ENCODE results near the gene XCL2.

Gene XCL2

DNA sequence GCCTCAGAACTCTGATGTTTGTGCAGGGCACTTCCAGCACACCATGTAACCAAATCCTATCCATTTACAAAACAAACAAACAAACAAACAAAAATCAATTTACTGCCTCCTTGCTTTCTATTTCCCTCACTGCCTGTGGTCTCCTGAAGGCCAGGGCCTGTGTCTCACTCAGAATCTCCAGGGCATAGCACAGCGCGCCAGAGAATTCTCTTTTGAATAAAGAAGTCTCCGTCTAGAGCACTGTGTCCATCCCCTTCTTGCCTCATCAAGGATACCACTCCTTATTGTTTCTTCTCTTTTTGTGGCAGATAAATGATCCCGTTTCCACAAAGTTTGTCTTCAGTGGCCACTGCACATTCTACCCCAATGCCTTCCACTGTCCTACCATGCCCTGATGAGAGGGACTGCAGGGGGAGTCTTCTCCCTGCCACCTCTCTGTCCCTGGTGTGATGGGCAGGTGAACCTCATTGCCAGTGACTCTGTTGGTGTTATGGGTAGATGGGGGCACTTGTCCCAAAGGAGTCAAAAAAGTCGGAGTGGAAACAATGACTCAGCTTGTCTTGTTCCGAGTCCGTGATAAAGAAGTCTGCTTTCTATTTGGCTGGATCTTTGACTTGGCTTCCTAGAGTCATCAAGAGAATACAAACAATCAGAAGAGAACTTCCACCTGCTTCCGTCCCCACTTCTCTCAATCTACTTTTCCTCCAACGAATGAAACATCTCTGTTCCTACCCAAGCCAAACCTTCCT is 30.0 kb downstream of the XCL2 start:
- TF ChIP-seq, protein P1, sequence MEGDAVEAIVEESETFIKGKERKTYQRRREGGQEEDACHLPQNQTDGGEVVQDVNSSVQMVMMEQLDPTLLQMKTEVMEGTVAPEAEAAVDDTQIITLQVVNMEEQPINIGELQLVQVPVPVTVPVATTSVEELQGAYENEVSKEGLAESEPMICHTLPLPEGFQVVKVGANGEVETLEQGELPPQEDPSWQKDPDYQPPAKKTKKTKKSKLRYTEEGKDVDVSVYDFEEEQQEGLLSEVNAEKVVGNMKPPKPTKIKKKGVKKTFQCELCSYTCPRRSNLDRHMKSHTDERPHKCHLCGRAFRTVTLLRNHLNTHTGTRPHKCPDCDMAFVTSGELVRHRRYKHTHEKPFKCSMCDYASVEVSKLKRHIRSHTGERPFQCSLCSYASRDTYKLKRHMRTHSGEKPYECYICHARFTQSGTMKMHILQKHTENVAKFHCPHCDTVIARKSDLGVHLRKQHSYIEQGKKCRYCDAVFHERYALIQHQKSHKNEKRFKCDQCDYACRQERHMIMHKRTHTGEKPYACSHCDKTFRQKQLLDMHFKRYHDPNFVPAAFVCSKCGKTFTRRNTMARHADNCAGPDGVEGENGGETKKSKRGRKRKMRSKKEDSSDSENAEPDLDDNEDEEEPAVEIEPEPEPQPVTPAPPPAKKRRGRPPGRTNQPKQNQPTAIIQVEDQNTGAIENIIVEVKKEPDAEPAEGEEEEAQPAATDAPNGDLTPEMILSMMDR (IDR thresholded peaks at IDR 0.05; ENCODE audit: low read depth, low read length): no peak
- in situ Hi-C loops (cut with HindIII; ENCODE audit: low sequenced_read_pairs): no loop called here
- DNase-seq (ENCODE audit: low read depth, low spot score): no peak
- H3K4me3 ChIP-seq (ENCODE audit: low read depth, low read length): no peak overlapping the region

DNA sequence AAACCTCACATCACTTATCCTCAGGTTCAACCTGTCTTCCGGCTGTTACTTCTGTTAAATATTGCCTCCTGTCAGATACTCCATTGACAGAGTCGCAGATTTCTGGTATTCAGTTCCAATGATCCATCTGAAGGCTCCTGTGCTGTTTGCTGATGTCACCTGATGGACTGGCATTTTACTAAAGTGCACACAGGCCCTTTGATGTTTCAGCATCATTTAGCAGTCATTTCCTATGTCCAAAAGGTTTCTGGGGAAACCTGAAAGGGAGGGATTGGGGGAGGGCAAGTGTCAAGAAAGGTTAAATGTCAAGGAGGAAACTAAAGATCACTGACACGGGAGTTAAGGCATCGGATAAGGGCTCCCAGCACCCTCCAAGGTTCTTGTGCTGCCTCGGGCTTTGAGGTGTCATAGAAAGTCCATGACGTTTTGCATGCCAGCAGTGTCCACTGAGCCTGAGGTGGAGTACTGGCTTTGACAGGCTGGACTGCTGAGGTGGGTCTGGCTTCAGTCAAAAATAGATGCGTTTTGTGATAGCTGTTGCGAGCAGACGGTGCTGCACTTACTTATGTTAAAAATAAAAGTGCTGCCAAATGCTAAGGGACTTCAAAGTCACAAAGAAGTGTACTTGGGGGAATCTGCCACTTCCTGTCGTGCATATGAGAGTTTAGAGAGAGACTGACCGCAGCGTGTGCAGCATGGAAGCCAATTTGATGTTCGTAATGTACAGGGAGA is 30.8 kb downstream of the XCL2 start:
- in situ Hi-C loops (cut with HindIII; ENCODE audit: low sequenced_read_pairs): no loop called here
- no peak for DNase-seq (ENCODE audit: low read depth, low spot score)
- no peak overlapping the region for H3K4me3 ChIP-seq (ENCODE audit: low read depth, low read length)
- TF ChIP-seq, protein P1 (IDR thresholded peaks at IDR 0.05; ENCODE audit: low read depth, low read length): no peak

DNA sequence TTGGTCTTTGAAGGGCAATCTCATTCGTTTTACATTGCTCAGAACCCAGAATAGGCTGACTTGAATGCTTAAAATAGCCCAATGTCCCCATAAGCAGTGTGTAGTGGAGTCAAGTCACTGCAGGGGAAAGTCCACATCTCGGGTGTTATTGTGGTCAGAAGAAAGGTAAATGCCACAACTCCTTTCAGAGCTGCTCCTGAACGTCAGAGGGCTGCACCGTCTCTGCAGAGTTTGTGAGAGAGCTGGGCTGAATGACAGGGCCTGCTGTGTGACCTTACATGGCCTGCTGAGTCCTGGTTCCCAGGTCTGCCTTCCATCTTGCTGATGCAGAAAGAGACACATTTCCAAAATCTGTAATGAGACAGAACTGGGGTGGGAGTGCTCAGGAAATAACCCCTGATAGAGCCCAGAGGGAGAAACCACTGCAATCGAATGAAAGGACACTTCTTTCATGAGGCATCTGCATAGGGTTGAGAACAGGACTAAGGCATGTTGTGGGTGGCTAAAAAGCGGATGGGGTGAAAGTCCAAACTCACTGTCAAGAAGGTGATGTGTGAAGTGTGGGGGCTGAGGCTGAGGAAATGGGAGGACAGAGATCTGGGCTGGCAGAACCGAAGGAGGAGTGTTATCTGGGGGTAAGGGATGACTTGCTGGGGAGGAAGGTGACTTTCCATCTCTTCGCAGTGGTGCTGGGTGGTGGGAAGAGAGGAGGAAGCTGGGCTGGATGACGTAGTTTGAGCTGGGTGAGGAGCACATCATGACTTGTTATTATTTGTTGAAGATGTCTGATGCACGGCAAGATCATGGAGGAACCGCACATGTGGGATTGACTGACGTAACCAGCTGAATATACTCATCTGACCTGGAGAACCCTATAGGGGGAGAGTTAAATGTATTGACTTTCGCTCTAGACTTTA is 33.7 kb downstream of the XCL2 start:
- TF ChIP-seq, protein P1 (IDR thresholded peaks at IDR 0.05; ENCODE audit: low read depth, low read length): no peak
- no peak for DNase-seq (ENCODE audit: low read depth, low spot score)
- no peak overlapping the region for H3K4me3 ChIP-seq (ENCODE audit: low read depth, low read length)
- in situ Hi-C loops (cut with HindIII; ENCODE audit: low sequenced_read_pairs): no loop called here

DNA sequence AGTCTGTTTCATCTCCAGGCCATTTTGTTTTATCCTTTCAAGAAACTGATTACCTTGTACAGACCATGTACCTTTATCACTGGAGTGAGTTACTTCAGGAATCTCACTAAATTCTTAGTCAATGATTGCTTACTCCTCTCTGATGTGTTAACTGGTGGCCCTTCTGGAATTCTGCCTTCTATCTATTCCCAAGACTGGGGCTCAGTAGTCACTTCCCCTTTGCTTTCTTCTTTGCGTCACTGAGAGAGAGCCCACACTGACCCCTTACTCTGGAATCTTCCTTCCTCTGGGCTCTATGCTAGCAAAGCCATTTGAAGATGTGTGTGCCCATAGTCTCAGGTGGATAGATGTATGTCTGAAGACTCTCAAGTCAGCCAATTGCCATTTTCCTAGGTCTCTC is 34.6 kb downstream of the XCL2 start:
- no peak for DNase-seq (ENCODE audit: low read depth, low spot score)
- no peak overlapping the region for H3K4me3 ChIP-seq (ENCODE audit: low read depth, low read length)
- in situ Hi-C loops (cut with HindIII; ENCODE audit: low sequenced_read_pairs): no loop called here

DNA sequence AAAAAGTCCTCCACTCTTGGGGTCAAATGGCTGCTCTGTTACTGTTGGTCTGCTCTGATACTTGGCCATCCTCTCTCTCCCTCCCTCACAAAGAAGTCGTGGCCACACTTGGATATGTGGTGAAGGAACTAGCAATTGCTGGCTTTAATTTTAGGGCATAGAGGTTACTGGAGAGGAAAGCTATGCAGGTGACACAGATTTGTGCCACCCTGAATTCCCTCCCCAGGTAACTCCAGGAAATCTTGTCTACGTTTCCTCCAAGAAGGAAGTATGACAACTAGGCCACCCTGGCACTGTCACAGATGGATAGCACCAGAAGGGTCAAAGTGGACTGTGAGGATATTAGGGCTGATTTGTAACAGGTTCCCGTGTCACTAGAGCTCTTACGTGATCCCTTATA is 36.0 kb downstream of the XCL2 start:
- no peak for DNase-seq (ENCODE audit: low read depth, low spot score)
- in situ Hi-C loops (cut with HindIII; ENCODE audit: low sequenced_read_pairs): no loop called here
- H3K4me3 ChIP-seq (ENCODE audit: low read depth, low read length): no peak overlapping the region
- TF ChIP-seq, protein P1 (IDR thresholded peaks at IDR 0.05; ENCODE audit: low read depth, low read length): no peak

More for the DNA sequence above, 34.6 kb downstream of the XCL2 start:
- TF ChIP-seq, protein P1 (IDR thresholded peaks at IDR 0.05; ENCODE audit: low read depth, low read length): no peak

DNA sequence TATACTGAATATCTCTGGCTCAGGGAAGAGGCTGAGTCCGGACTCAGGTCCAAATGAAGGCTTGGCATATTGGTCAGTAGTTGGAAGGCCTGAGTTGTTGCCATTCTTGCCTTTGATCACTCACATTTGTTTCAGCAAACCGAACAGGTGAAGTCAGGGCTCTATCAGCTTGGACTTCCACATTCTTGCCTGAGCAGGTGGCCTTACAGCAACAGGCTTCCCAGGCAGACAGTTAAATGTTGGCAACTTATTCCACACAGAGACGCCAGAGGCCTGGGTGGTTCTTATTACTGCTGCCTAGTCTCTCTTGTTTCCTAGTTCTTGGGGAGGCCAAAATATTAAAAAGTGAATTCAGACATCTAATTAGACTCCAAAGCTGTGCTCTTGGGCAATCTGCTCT is 36.6 kb downstream of the XCL2 start:
- no peak overlapping the region for H3K4me3 ChIP-seq (ENCODE audit: low read depth, low read length)
- TF ChIP-seq, protein P1 (IDR thresholded peaks at IDR 0.05; ENCODE audit: low read depth, low read length): no peak
- DNase-seq (ENCODE audit: low read depth, low spot score): no peak
- in situ Hi-C loops (cut with HindIII; ENCODE audit: low sequenced_read_pairs): no loop called here

Data from astrocyte of the spinal cord (primary cell).